ENCODE measurements around the gene CLEC11A. TPM values are rescaled to one million over a fixed set of nuclear protein-coding genes. Genes with fewer than 3 reads are reported as not detected.
"Not testable (repeated sequence)": the region's sequence is repeated elsewhere in the genome, so short reads cannot be mapped to it uniquely, and the experiment has no call there.

Gene CLEC11A
- total and polyA plus RNA-seq, 7 donors: 2.1 to 20.2 (median 9.5) TPM

GRCh38 chr19:50750010-50750409 lies 26.8 kb downstream of the CLEC11A start:
- TF ChIP-seq EP300 (IDR thresholded peaks at IDR 0.05) (no peak), POLR2A (IDR thresholded peaks at IDR 0.05) (no peak), POLR2AphosphoS5 (IDR thresholded peaks at IDR 0.05) (no peak), CTCF (IDR thresholded peaks at IDR 0.05) (no peak)
- peaks cover 0 to 13% (median 0%) of the 10 kb centered on the region in 3 donors for H3K27me3 ChIP-seq
- H3K4me1 ChIP-seq: no peaks in the 10 kb centered on the region
- 71 to 74% methylated on average over 15 of the region's 15 CpGs for WGBS, 2 donors
- H3K27ac ChIP-seq: no peak overlapping the region
- no peaks in the 10 kb centered on the region for H3K36me3 ChIP-seq
- no peaks in the 10 kb centered on the region for H3K9me3 ChIP-seq
- no peak for DNase-seq
- intact Hi-C loops (cut with DNase I): no loop called here
- H3K4me3 ChIP-seq: no peak overlapping the region

- H3K4me3 ChIP-seq: no peak overlapping the region
- 73 to 83% methylated on average over 4 of the region's 4 CpGs for WGBS, 2 donors
- no peaks in the 10 kb centered on the region for H3K9me3 ChIP-seq
- no peaks in the 10 kb centered on the region for H3K4me1 ChIP-seq
- H3K27me3 ChIP-seq: peaks cover 0 to 18% (median 0%) of the 10 kb centered on the region in 3 donors
- TF ChIP-seq EP300 (IDR thresholded peaks at IDR 0.05) (no peak), POLR2A (IDR thresholded peaks at IDR 0.05) (no peak), CTCF (IDR thresholded peaks at IDR 0.05) (no peak), POLR2AphosphoS5 (IDR thresholded peaks at IDR 0.05) (no peak)
- intact Hi-C loops (cut with DNase I): no loop called here
- H3K36me3 ChIP-seq: no peaks in the 10 kb centered on the region
- DNase-seq: no peak
- no peak overlapping the region for H3K27ac ChIP-seq
Measured at GRCh38 chr19:50753879-50754278, 30.7 kb downstream of the CLEC11A start.

GRCh38 chr19:50756244-50756643 lies 33.1 kb downstream of the CLEC11A start:
- H3K27me3 ChIP-seq: peaks cover 0 to 18% (median 0%) of the 10 kb centered on the region in 3 donors
- intact Hi-C loops (cut with DNase I); DNase-seq; H3K27ac ChIP-seq; H3K9me3 ChIP-seq; H3K4me1 ChIP-seq; H3K36me3 ChIP-seq; H3K4me3 ChIP-seq: not testable (repeated sequence)
- 70 to 75% methylated on average over 8 of the region's 8 CpGs for WGBS, 2 donors

- H3K9me3 ChIP-seq; H3K36me3 ChIP-seq; intact Hi-C loops (cut with DNase I); H3K4me3 ChIP-seq; DNase-seq; H3K4me1 ChIP-seq; H3K27ac ChIP-seq: not testable (repeated sequence)
- 82 to 91% methylated on average over 3 of the region's 3 CpGs for WGBS, 2 donors
- peaks cover 0 to 18% (median 0%) of the 10 kb centered on the region in 3 donors for H3K27me3 ChIP-seq
Measured at GRCh38 chr19:50757624-50758023, 34.5 kb downstream of the CLEC11A start.

- H3K4me1 ChIP-seq; H3K36me3 ChIP-seq; H3K9me3 ChIP-seq; H3K4me3 ChIP-seq; DNase-seq; H3K27ac ChIP-seq; intact Hi-C loops (cut with DNase I): not testable (repeated sequence)
- 82 to 88% methylated on average over 18 of the region's 18 CpGs for WGBS, 2 donors
- peaks cover 0 to 20% (median 0%) of the 10 kb centered on the region in 3 donors for H3K27me3 ChIP-seq
Measured at GRCh38 chr19:50759076-50759475, 35.9 kb downstream of the CLEC11A start.

GRCh38 chr19:50759886-50760285 lies 36.7 kb downstream of the CLEC11A start:
- H3K36me3 ChIP-seq: no peaks in the 10 kb centered on the region
- DNase-seq: no peak
- no peak for TF ChIP-seq POLR2A (IDR thresholded peaks at IDR 0.05)
- no peak for TF ChIP-seq EP300 (IDR thresholded peaks at IDR 0.05)
- no peak for TF ChIP-seq POLR2AphosphoS5 (IDR thresholded peaks at IDR 0.05)
- TF ChIP-seq CTCF (IDR thresholded peaks at IDR 0.05): no peak
- no peak overlapping the region for H3K4me3 ChIP-seq
- WGBS, 2 donors: 77 to 82% methylated on average over 4 of the region's 4 CpGs
- no peak overlapping the region for H3K27ac ChIP-seq
- intact Hi-C loops (cut with DNase I): no loop called here
- peaks cover 0 to 28% (median 0%) of the 10 kb centered on the region in 3 donors for H3K27me3 ChIP-seq
- no peaks in the 10 kb centered on the region for H3K9me3 ChIP-seq
- H3K4me1 ChIP-seq: no peaks in the 10 kb centered on the region

GRCh38 chr19:50761501-50761900 lies 38.3 kb downstream of the CLEC11A start:
- intact Hi-C loops (cut with DNase I); H3K9me3 ChIP-seq; H3K36me3 ChIP-seq; H3K4me1 ChIP-seq; H3K4me3 ChIP-seq; H3K27ac ChIP-seq; DNase-seq: not testable (repeated sequence)
- peaks cover 0 to 27% (median 0%) of the 10 kb centered on the region in 3 donors for H3K27me3 ChIP-seq
- WGBS, 2 donors: 52 to 54% methylated on average over 3 of the region's 3 CpGs

- H3K27ac ChIP-seq; H3K4me1 ChIP-seq; intact Hi-C loops (cut with DNase I); DNase-seq; H3K9me3 ChIP-seq; H3K36me3 ChIP-seq; H3K4me3 ChIP-seq: not testable (repeated sequence)
- WGBS, 2 donors: 64 to 82% methylated on average over 11 to 13 of the region's 13 CpGs
- H3K27me3 ChIP-seq: peaks cover 0 to 24% (median 0%) of the 10 kb centered on the region in 3 donors
Measured at GRCh38 chr19:50763521-50763920, 40.4 kb downstream of the CLEC11A start.

Measured in sigmoid colon (tissue), 7 donors.